Non-pigmented ciliary epithelial cell (primary cell): Measurements from ENCODE around the gene FOXA1.
"Not testable (repeated sequence)": the region's sequence is repeated elsewhere in the genome, so short reads cannot be mapped to it uniquely, and the experiment has no call there.

Source experiments
- DNase-seq: peaks from one replicate; pipeline ENCODE4 v3.0.0-alpha.2; 2010; ENCODE audit warnings: low read depth

Gene FOXA1

DNA sequence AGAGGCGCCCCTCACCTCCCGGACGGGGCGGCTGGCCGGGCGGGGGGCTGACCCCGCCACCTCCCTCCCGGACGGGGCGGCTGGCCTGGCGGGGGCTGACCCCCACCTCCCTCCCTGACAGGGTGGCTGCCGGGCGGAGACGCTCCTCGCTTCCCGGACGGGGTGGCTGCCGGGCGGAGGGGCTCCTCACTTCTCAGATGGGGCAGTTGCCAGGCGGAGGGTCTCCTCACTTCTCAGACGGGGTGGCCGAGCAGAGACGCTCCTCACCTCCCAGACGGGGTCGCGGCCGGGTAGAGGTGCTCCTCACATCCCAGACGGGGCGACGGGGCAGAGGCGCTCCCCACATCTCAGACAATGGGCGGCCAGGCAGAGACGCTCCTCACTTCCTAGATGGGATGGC, 39.5 kb downstream of the FOXA1 start:
- not testable (repeated sequence) for DNase-seq

DNA sequence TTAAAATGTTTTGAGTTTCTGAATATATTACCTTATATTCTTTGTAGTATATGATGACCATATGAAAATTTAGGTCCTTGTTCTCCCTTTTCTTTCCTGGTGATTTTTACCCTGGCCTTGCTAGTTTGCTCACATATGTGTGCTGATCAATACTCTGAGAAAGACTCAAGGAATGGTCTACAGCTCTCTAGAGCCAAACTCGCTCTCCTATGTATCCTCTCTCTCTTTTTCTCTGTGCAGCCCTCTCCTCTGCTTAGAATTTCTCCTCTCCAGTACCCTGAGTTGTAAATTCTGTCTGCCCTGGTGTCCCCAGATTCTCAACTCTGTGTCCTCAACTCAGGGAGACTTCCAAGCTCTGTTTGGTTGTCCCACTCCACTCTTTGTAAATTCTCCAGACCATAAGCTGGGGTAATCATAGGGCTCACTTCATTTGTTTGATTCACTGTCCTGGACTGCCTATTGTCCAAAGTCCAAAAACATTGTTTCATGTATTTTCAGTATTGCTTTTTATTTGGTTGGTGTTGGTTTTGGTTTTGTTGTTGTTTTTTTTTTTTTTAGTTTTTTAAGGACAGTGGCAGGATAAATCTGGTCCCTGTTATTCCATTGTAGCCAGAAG, 41.0 kb downstream of the FOXA1 start:
- DNase-seq: no peak

DNA sequence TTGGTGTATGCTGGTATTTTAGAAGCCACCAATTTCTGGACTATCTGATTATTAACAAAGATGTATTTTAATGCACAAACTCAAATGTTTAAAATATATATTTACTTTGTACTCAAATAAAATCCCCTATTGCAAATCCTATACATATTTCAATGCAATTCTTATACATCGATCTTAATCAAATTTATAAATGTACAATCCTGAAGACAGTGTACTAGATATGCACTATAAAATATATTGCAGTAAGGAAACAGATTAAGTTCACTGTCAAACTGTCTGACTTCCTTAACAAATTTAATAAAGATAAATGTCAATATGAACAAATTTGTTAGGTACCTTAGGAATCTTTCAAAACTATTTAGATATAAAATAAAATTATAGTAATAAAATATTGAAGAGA, 43.9 kb downstream of the FOXA1 start:
- DNase-seq: no peak

DNA sequence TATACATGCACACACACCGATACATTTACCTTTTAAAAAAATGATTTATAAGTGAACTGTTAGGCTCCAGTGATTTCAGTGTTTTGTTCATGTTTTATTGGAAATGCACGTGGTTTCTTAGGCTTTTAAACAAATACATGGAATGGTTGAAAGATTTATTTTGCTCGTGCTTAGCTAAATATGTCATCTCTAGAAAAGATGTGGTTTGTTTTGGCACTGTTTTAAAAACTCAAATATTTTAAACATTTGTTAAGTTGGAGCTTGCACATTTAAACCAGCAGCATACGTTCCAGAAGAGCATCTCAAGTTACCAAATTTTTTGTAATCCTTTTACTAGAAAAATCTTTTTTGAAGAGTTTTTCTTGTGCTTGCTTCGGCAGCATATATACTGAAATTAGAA, 44.5 kb downstream of the FOXA1 start:
- DNase-seq: no peak

DNA sequence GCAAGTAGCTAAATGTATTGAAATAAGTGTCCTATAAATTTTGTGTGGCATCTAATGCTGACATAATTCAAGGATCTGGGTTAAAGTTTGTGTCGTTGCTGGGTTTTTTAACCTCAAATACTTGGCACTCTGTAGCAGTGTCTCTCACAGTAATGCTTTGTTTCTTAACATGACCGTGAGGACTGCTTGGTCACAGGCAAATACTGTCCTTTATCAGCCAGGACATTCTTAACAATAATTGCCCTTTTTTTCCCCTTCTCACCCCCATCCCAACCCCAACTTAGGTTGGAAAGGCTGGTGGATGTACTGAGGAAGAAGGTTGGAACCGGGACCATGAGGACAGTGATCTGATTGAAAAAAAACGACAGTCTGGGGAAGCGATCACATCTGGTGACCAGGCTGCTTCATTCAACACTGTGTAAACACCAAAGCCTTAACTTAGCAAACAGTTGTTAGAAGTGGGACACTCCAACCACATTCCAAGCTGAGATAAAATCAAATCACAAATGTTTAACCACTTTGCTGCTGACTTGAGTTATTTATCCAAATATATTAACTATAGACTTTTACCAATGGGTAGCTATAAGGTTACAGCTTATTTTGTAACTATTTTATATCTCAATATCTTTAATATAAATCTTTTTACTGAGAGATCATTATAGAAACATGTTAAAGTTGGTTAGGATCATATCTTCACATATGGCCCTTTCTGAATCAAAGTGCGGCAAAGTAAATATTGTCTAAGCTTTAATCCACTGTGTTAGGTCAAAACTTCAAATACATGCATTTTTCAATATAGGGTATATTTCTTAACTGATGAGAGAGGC, 48.2 kb downstream of the FOXA1 start:
- DNase-seq: no peak

DNA sequence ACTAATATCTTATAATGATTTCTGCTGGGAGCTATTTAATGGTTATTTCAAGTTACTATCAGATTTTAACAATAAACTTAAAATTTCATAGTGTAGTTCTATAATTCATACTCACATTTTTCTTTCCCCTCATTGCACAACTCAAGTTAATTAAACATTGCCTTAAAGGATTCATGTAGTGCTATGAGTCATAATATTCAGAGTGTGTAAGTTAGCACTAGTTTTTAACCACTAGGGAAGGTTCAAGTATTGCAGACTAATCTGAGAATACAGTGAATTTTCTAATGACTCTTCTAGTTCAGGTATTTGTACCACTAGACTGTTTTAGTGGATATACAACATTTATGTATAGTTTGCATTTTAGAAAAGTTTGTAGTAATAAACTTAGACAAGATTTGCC, 49.9 kb downstream of the FOXA1 start:
- DNase-seq: no peak

DNA sequence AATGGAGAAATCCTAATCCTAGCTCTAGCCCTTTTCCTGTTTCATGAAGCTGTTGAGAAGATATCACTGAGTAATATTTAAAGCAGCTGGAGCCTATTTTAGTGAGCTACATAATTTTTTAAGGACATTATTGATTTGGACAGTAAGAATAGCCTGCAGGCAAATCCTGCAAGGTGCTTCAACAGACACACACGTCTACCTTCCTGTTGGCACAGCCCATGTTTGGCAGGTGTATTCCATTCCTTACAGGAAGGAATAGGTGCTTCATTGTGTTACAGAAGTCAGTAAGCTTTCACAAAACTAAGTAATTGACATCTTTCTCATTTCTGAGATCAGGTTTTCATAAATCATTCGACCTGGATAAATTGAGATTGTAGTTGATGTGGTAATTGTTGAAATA, 50.6 kb downstream of the FOXA1 start:
- DNase-seq: no peak

DNA sequence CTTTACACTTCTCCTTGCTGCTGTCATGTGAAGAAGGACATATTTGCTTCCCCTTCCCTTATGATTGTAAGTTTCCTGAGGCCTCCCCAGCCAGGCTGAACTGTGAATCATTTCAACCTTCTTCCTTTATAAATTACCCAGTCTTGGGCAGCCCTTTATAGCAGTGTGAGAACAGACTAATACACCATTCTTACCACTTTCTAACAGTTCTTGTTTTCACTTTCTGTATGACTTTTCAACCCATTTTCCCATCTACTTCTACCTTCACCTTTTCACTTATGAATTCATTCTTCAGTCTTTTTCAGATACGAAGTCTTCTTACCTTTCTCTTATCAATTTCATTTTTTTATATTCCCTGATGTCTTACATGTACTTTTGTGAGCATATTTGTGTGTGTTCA, 55.1 kb downstream of the FOXA1 start:
- no peak for DNase-seq
